ACC112 (cell line): ENCODE data around the gene MMD2.

Experiments
- H2AFZ ChIP-seq: fragments of 200-600 bp; sonication (generic); one replicate; pipeline ENCODE4 v1.6.0; 2017; ENCODE audit warnings: antibody characterized with exemption, low read length; ENCODE audit not compliant: unreplicated experiment
- H3K27ac ChIP-seq: fragments of 200-600 bp; sonication (generic); 2 replicates; pipeline ENCODE4 v1.5.1; 2014; ENCODE audit warnings: low read depth, mild to moderate bottlenecking, antibody characterized with exemption, low read length, moderate library complexity
- H3K27me3 ChIP-seq: fragments of 200-600 bp; sonication (generic); 2 replicates; pipeline ENCODE4 v1.6.1; 2014; ENCODE audit warnings: mild to moderate bottlenecking, antibody characterized with exemption, low read length, moderate library complexity, mixed read lengths; ENCODE audit not compliant: insufficient read depth
- H3K36me3 ChIP-seq: fragments of 200-600 bp; sonication (generic); 2 replicates; pipeline ENCODE4 v1.6.1; 2016; ENCODE audit warnings: mild to moderate bottlenecking, antibody characterized with exemption, low read length, moderate library complexity, mixed read lengths; ENCODE audit not compliant: insufficient read depth
- H3K4me1 ChIP-seq: fragments of 200-600 bp; sonication (generic); one replicate; pipeline ENCODE4 v1.6.1; 2016; ENCODE audit warnings: low read length, mixed read lengths; ENCODE audit not compliant: insufficient read depth, unreplicated experiment, control insufficient read depth
- H3K4me3 ChIP-seq: fragments of 200-600 bp; sonication (generic); 2 replicates; pipeline ENCODE4 v1.5.1; 2014; ENCODE audit warnings: mild to moderate bottlenecking, low read depth, low read length
- H3K79me2 ChIP-seq: fragments of 200-600 bp; sonication (generic); one replicate; pipeline ENCODE4 v1.6.0; 2016; ENCODE audit warnings: low read length; ENCODE audit not compliant: control insufficient read depth, unreplicated experiment, insufficient read depth

Gene MMD2

GRCh38 chr7:4883033-4883371, 76.0 kb downstream of the MMD2 start:
- Histone ChIP-seq H2AFZ (peak overlapping the region; percentile 81), H3K4me1 (peaks cover 10% of the 10 kb centered on the region), H3K79me2 (no peaks in the 10 kb centered on the region), H3K27me3 (peaks cover 7% of the 10 kb centered on the region; the same call in 1 of the 2 replicates), H3K36me3 (no peaks in the 10 kb centered on the region), H3K4me3 (peak overlapping the region; percentile 68), H3K27ac (no peak overlapping the region)

- Histone ChIP-seq H3K79me2 (no peaks in the 10 kb centered on the region), H3K4me3 (peak overlapping the region; percentile 68), H2AFZ (peak overlapping the region; percentile 81), H3K4me1 (peaks cover 10% of the 10 kb centered on the region), H3K27me3 (peaks cover 7% of the 10 kb centered on the region; the same call in 1 of the 2 replicates), H3K27ac (peak overlapping the region; percentile 33; the same call in 1 of the 2 replicates), H3K36me3 (no peaks in the 10 kb centered on the region)
Measured at GRCh38 chr7:4882169-4883032, 76.6 kb downstream of the MMD2 start.

- H3K4me1 ChIP-seq = peaks cover 10% of the 10 kb centered on the region
Measured at GRCh38 chr7:4880218-4880617, 78.8 kb downstream of the MMD2 start.

GRCh38 chr7:4879396-4880081, 79.4 kb downstream of the MMD2 start:
- no peaks in the 10 kb centered on the region for H3K36me3 ChIP-seq

More at GRCh38 chr7:4880218-4880617, 78.8 kb downstream of the MMD2 start:
- no peaks in the 10 kb centered on the region for H3K36me3 ChIP-seq
- no peak overlapping the region for H3K27ac ChIP-seq
- H3K79me2 ChIP-seq = no peaks in the 10 kb centered on the region
- H2AFZ ChIP-seq = no peak overlapping the region
- H3K4me3 ChIP-seq = no peak overlapping the region
- peaks cover 7% of the 10 kb centered on the region; the same call in 1 of the 2 replicates for H3K27me3 ChIP-seq

GRCh38 chr7:4878336-4879335, 80.4 kb downstream of the MMD2 start:
- Histone ChIP-seq H3K27ac (no peak overlapping the region), H3K4me1 (peaks cover 10% of the 10 kb centered on the region), H3K36me3 (no peaks in the 10 kb centered on the region), H3K79me2 (no peaks in the 10 kb centered on the region), H3K27me3 (no peaks in the 10 kb centered on the region), H2AFZ (no peak overlapping the region), H3K4me3 (no peak overlapping the region)

More at GRCh38 chr7:4879396-4880081, 79.4 kb downstream of the MMD2 start:
- H3K4me1 ChIP-seq = peaks cover 10% of the 10 kb centered on the region
- H3K4me3 ChIP-seq = no peak overlapping the region
- no peak overlapping the region for H2AFZ ChIP-seq
- H3K27ac ChIP-seq = no peak overlapping the region
- H3K27me3 ChIP-seq = peaks cover 7% of the 10 kb centered on the region; the same call in 1 of the 2 replicates
- no peaks in the 10 kb centered on the region for H3K79me2 ChIP-seq

GRCh38 chr7:4876586-4876985, 82.4 kb downstream of the MMD2 start:
- no peak overlapping the region for H3K27ac ChIP-seq
- H2AFZ ChIP-seq = no peak overlapping the region
- no peaks in the 10 kb centered on the region for H3K27me3 ChIP-seq
- no peaks in the 10 kb centered on the region for H3K79me2 ChIP-seq
- no peaks in the 10 kb centered on the region for H3K36me3 ChIP-seq
- no peaks in the 10 kb centered on the region for H3K4me1 ChIP-seq
- H3K4me3 ChIP-seq = no peak overlapping the region

- Histone ChIP-seq H3K4me1 (no peaks in the 10 kb centered on the region), H3K27ac (no peak overlapping the region), H3K4me3 (no peak overlapping the region), H3K36me3 (no peaks in the 10 kb centered on the region), H3K79me2 (no peaks in the 10 kb centered on the region), H3K27me3 (no peaks in the 10 kb centered on the region), H2AFZ (no peak overlapping the region)
Measured at GRCh38 chr7:4875391-4875790, 83.6 kb downstream of the MMD2 start.

- no peak overlapping the region for H3K27ac ChIP-seq
- H3K4me3 ChIP-seq = no peak overlapping the region
- no peak overlapping the region for H2AFZ ChIP-seq
- no peaks in the 10 kb centered on the region for H3K27me3 ChIP-seq
- no peaks in the 10 kb centered on the region for H3K4me1 ChIP-seq
- no peaks in the 10 kb centered on the region for H3K36me3 ChIP-seq
- no peaks in the 10 kb centered on the region for H3K79me2 ChIP-seq
Measured at GRCh38 chr7:4873071-4873944, 85.7 kb downstream of the MMD2 start.

GRCh38 chr7:4871930-4872675, 86.9 kb downstream of the MMD2 start:
- Histone ChIP-seq H3K4me3 (no peak overlapping the region), H3K4me1 (no peaks in the 10 kb centered on the region), H2AFZ (no peak overlapping the region), H3K36me3 (no peaks in the 10 kb centered on the region), H3K27ac (no peak overlapping the region), H3K27me3 (no peaks in the 10 kb centered on the region), H3K79me2 (no peaks in the 10 kb centered on the region)
